NCI-H1417 (cell line): ENCODE measurements around the gene CATSPERD.
"Not testable (repeated sequence)": the region's sequence is repeated elsewhere in the genome, so short reads cannot be mapped to it uniquely, and the experiment has no call there.

ENCODE experiments used
- DNase-seq, 3 experiments: peaks; one replicate each; lab custom pipeline; 2025; lab: John Stamatoyannopoulos, UW

The CATSPERD gene

GRCh38 chr19:5742051-5742450 lies 21.6 kb downstream of the CATSPERD start:
- no peak for DNase-seq

- DNase-seq, result no peak
These were observed 23.2 kb downstream of the CATSPERD start for GRCh38 chr19:5743630-5744029.

GRCh38 chr19:5744999-5745398 lies 24.6 kb downstream of the CATSPERD start:
- not testable (repeated sequence) for DNase-seq

- DNase-seq, result peak in 2 of 3 experiments; percentile 30 to 79
These were observed 28.5 kb downstream of the CATSPERD start for GRCh38 chr19:5748920-5749319.

- no peak for DNase-seq
These were observed 29.1 kb downstream of the CATSPERD start for GRCh38 chr19:5749505-5749904.

GRCh38 chr19:5751709-5752108 lies 31.3 kb downstream of the CATSPERD start:
- DNase-seq, result no peak

GRCh38 chr19:5753743-5754142 lies 33.3 kb downstream of the CATSPERD start:
- DNase-seq, result no peak

- DNase-seq, result no peak
These were observed 42.3 kb downstream of the CATSPERD start for GRCh38 chr19:5762608-5763217.

GRCh38 chr19:5765220-5765619 lies 44.8 kb downstream of the CATSPERD start:
- no peak for DNase-seq

- no peak for DNase-seq
These were observed 47.5 kb downstream of the CATSPERD start for GRCh38 chr19:5767949-5768348.

GRCh38 chr19:5772416-5772815 lies 52.0 kb downstream of the CATSPERD start:
- no peak for DNase-seq

- no peak for DNase-seq
These were observed 52.8 kb downstream of the CATSPERD start for GRCh38 chr19:5773276-5773675.

GRCh38 chr19:5774921-5775320 lies 54.5 kb downstream of the CATSPERD start:
- DNase-seq, result no peak

GRCh38 chr19:5775668-5776309 lies 55.4 kb downstream of the CATSPERD start:
- DNase-seq, result no peak

- no peak for DNase-seq
These were observed 58.0 kb downstream of the CATSPERD start for GRCh38 chr19:5778402-5778801.

- DNase-seq, result not testable (repeated sequence)
These were observed 60.5 kb downstream of the CATSPERD start for GRCh38 chr19:5780916-5781315.

- no peak for DNase-seq
These were observed 61.9 kb downstream of the CATSPERD start for GRCh38 chr19:5782322-5782721.

GRCh38 chr19:5782945-5783919 lies 62.8 kb downstream of the CATSPERD start:
- DNase-seq, result no peak

- no peak for DNase-seq
These were observed 64.2 kb downstream of the CATSPERD start, which contains the start of gene PRR22 for GRCh38 chr19:5784581-5785147. PRR22 (minus strand) TSS chr19:5784746; CDS start chr19:5784660, 86 bp downstream.

- DNase-seq, result no peak
These were observed 65.0 kb downstream of the CATSPERD start for GRCh38 chr19:5785423-5785822.

GRCh38 chr19:5786593-5787408 lies 66.4 kb downstream of the CATSPERD start:
- DNase-seq, result no peak
